ENCODE results near the gene HHIPL1.

The HHIPL1 gene

DNA sequence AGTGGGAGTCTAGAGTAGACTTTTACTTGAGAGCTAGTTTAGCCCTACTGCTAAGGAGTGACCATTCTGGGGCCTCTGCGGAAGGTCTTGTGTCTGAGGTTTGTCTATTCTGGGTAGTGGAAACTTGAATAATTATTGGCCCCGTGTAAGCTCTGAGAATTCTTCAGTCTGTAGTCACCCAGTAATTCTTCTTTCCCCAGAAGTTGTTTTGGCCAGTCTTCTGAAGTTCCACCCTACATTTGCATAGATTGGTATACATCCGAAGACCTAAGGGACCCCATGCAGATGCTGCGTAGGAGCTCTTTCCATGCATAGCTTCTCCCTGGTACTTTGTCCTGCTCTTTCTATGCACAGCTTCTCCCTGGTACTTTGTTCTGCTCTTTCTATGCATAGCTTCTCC lies 52.0 kb downstream of the HHIPL1 start:
- DNase-seq, result no peak

- no peak for DNase-seq
These were observed 53.3 kb downstream of the HHIPL1 start for GRCh38 chr14:99698236-99698635.

- no peak for DNase-seq
These were observed 53.7 kb downstream of the HHIPL1 start for GRCh38 chr14:99698642-99699041.

GRCh38 chr14:99699085-99699760 lies 54.3 kb downstream of the HHIPL1 start:
- DNase-seq, result no peak

DNA sequence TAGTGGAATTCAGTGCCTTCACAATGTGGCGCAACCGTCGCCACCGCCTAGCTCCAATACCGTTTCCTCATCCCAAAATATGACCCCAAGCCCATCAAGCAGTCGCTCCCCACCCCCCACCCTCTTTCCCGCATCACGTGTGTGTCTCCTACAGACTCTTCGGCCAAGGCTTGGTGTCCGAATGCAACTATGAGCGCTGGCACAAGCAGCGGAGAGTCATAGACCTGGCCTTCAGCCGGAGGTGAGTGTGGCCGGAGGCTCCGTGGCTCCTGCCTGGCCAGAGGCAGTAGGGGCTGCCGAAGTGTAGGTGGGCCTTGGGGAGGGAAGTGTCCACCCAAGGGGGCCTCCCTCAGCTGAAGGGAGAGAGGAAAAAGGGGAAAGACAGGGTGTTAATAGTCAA lies 54.9 kb downstream of the HHIPL1 start:
- no peak for DNase-seq

GRCh38 chr14:99700379-99700778 lies 55.5 kb downstream of the HHIPL1 start:
- no peak for DNase-seq

- DNase-seq, result no peak
These were observed 56.3 kb downstream of the HHIPL1 start for GRCh38 chr14:99701260-99701659.

- DNase-seq, result no peak
These were observed 57.2 kb downstream of the HHIPL1 start for GRCh38 chr14:99702115-99702514.

GRCh38 chr14:99703381-99703780 lies 58.5 kb downstream of the HHIPL1 start:
- DNase-seq, result no peak

GRCh38 chr14:99704037-99704436 lies 59.1 kb downstream of the HHIPL1 start:
- DNase-seq, result no peak

- DNase-seq, result no peak
These were observed 61.4 kb downstream of the HHIPL1 start for GRCh38 chr14:99706107-99706900.

DNA sequence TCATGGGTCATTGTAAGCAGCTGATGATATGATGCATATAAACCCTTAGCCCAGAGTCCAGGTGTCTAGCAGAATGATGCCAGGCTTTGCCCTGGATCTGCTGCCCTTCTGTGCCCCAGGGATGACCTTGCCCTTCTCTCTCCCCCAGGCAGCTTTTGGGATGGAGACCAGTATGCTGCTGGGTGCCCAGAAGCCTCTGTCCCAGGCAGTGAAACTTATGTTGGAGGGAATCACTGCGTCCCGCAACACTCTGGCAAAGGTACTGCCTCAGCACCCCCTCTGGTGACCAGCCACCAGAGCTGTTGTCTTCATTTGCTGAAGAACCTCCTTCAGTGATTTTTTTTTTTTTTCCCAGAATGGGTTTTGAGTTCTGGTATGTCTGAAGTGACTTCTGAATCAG lies 62.5 kb downstream of the HHIPL1 start:
- no peak for DNase-seq

DNA sequence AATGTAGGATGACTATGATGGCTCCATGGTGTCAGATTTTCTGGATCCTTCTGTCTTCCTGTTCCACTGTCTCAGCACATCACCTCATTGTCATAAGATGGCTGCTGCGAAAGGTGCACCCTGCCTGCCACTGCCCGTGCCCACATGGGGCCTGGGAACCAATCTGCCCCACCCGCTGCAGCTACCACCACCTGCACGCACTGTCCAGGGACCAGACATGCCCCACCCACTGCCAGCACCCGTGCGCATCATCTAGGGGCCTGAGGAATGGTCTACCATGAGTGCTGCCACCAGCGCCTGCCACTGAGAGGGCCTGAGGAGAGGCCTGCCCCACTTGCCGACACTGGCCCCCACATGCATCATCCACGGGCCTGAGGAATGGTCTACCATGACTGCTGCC lies 63.0 kb downstream of the HHIPL1 start:
- no peak for DNase-seq

DNA sequence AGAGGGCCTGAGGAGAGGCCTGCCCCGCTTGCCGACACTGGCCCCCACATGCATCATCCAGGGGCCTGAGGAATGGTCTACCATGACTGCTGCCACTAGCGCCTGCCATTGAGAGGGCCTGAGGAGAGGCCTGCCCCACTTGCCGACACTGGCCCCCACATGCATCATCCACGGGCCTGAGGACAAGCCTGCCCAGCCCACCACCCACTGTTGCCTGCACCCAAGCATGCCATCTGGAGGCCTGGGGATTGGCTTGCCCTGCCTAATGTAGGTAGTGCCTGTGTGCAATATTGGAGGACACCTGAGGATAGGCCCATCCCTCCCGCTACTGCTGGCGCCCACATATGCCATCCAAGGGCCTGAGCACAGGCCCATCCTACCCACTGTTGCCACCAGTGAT lies 63.5 kb downstream of the HHIPL1 start:
- DNase-seq, result no peak

DNA sequence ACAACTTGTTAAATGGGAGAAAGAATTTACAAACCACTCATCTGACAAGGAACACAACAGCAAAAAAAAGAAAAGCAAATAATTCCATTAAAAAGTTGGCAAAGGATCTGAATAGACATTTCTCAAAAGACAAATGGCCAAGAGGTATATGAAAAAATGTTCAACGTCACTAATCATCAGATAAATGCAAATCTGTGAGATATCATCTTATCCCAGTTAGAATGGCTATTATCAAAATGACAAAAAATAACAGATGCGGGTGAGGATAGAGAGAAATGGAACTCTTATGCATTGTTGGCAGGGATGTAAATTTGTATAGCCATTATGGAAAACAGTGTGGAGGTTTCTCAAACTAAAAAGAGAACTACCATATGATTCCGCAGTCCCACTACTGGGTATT lies 69.0 kb downstream of the HHIPL1 start:
- no peak for DNase-seq

GRCh38 chr14:99715266-99716000 lies 70.5 kb downstream of the HHIPL1 start:
- DNase-seq, result no peak

DNA sequence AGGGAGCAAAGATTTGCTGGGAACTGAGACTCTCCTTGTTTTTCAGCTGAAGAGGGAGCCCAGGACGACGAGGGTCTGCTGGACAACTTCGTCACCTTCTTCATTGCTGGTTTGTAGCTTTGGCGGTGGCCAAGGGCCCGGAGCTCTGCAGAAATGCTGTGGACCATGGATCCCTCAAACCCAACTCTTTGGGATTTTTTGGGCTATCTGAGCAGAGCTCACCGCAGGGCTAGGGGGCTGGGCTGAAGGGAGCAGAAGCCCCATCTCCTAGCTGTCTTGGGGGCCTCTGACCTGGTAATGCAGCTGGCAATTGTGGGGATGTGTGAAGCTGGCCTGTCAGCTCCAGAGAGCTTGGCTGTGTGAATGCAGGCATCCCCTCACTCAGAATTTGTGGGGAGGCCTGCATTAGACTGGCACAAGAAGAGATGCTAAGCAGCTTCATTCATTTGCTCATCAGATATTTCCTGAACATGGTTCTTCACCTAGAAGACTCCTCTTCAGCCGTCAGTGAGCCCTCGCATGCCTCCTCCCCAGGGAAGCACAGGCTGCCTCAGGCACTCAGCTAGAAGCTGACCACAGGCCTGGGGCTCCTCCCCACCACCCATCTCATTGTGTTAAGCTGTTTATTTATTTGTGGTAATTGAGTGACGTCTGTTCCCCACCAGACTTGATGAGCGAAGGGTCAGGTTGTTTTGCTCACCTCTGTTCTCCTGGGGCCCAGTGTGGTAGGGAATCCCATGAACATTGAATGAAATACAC lies 71.3 kb downstream of the HHIPL1 start:
- no peak for DNase-seq

- DNase-seq, result no peak
These were observed 72.1 kb downstream of the HHIPL1 start for GRCh38 chr14:99716850-99717681.

DNA sequence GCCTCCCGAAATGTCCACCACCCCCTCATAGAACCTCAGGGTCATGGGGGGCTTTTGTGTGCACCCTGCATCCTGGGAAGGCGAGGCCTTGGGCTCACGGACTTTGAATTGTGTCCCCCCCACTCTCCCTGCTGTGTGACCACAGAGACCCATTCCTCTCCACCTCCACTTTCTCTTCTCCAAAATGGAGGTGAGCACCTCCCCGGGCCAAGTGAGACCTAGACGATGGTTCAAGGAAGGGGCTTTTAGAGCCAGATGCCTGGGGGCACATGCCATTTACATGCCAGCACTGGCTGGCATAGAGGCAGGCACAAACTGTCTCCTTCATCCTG lies 72.7 kb downstream of the HHIPL1 start:
- no peak for DNase-seq

DNA sequence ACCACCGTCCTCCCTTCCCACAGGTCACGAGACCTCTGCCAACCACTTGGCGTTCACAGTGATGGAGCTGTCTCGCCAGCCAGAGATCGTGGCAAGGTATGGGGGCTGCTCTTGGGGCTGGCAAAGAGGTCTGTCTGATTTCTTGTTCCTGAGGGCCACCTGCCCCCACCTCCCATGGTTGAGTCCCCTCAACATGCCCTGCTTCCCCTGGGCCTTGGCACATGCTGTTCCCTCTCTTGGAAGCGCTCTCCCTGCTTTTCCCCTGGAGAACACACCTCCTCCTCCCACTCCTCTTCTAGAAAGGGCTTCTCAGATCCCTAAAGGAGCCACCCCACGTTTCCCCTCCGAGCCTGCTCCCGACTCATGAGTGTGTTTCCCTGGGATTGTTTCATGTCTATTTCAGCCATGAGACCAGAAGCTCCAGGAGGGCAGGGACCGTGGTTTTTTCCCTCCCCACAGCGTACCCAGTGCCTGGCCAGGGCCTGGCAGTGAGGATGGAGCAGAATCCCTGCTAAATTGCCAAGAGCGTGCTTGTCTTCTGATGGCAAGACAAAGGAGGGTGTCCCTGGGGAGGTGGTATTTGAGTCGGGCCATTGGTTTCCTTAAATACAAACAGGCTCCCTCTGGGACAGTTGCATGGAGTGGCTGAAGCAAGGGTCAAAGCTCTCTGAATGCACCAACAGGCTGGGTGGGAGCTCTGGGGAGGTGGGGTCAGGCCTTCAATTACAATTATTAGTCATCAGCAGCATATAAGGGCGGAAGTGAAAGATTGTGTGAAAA lies 73.3 kb downstream of the HHIPL1 start:
- no peak for DNase-seq

DNA sequence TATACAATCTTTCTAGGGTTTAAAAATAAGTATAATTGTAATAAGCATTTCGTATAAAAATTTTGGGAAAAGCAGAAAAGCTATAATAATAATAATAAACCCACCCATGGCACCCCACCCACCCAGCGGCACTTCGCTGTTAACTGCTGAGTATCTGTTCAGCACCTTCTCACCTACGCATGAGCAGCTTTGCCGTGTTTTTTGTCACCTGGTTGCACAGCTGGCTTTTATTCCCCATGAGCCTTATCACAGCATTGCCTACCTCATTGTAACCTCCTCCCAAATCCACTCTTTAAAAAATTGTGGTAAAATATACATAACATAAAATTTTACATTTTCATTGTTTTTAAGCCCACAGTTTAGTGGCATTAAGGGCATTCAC lies 73.9 kb downstream of the HHIPL1 start:
- DNase-seq, result no peak

All from cortex of kidney (tissue), 1 donor.